ENCODE results near the gene SPACA4. TPM values are rescaled to one million over a fixed set of nuclear protein-coding genes. Genes with fewer than 3 reads are reported as not detected.
A peak's percentile ranks its signal among the peaks of the same experiment; 100 is the strongest.

SPACA4 gene
- total and polyA plus RNA-seq, 10 of the 15 experiments (the other 5 are each of a cell fraction or from before 2014, with no cell fraction given), result not detected

GRCh38 chr19:48618916-48619691 is 12.6 kb downstream of the SPACA4 start, which contains the start of the genes RPL18 and SPHK2 (continued):
- peak; percentile 73 for TF ChIP-seq SIX5 (IDR thresholded peaks at IDR 0.05; ENCODE audit: low read depth, low read length, severe bottlenecking)
- TF ChIP-seq CTCF (IDR thresholded peaks at IDR 0.05 in 2 of 3, conservative IDR thresholded peaks at IDR 0.05 in 1 of 3; ENCODE audit: control insufficient read depth in 2 of 3, extremely low read depth in 1 of 3, insufficient read depth in 1 of 3, low read depth in 3 of 3, low read length in 3 of 3), result no peak; a peak in 1 of 6 replicates
- TF ChIP-seq HDAC6 (IDR thresholded peaks at IDR 0.05; ENCODE audit: unreplicated experiment), result peak; percentile 75
- peak; percentile 46; the same call in 1 of the 2 replicates for TF ChIP-seq SPI1 (IDR thresholded peaks at IDR 0.05; ENCODE audit: borderline replicate concordance, insufficient read depth, low read depth, low read length)
- 0 out of 2 replicates have a peak, but pooled peaks have one; percentile 73 for TF ChIP-seq ASH2L (IDR thresholded peaks at IDR 0.05; ENCODE audit: borderline replicate concordance, low read depth)
- no peak for TF ChIP-seq DPF2 (IDR thresholded peaks at IDR 0.05)
- peak; percentile 83 for TF ChIP-seq ZNF24 (IDR thresholded peaks at IDR 0.05)
- peak; percentile 99 for TF ChIP-seq PML (IDR thresholded peaks at IDR 0.05; ENCODE audit: low read length)
- TF ChIP-seq SKIL (IDR thresholded peaks at IDR 0.05; ENCODE audit: low read depth, poor library complexity, severe bottlenecking), result no peak
- TF ChIP-seq RUNX3 (IDR thresholded peaks at IDR 0.05; ENCODE audit: low read length), result peak; percentile 93
- TF ChIP-seq, protein P1, sequence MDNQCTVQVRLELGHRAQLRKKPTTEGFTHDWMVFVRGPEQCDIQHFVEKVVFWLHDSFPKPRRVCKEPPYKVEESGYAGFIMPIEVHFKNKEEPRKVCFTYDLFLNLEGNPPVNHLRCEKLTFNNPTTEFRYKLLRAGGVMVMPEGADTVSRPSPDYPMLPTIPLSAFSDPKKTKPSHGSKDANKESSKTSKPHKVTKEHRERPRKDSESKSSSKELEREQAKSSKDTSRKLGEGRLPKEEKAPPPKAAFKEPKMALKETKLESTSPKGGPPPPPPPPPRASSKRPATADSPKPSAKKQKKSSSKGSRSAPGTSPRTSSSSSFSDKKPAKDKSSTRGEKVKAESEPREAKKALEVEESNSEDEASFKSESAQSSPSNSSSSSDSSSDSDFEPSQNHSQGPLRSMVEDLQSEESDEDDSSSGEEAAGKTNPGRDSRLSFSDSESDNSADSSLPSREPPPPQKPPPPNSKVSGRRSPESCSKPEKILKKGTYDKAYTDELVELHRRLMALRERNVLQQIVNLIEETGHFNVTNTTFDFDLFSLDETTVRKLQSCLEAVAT (IDR thresholded peaks at IDR 0.05), result peak; percentile 85
- TF ChIP-seq, protein P2, sequence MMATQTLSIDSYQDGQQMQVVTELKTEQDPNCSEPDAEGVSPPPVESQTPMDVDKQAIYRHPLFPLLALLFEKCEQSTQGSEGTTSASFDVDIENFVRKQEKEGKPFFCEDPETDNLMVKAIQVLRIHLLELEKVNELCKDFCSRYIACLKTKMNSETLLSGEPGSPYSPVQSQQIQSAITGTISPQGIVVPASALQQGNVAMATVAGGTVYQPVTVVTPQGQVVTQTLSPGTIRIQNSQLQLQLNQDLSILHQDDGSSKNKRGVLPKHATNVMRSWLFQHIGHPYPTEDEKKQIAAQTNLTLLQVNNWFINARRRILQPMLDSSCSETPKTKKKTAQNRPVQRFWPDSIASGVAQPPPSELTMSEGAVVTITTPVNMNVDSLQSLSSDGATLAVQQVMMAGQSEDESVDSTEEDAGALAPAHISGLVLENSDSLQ (IDR thresholded peaks at IDR 0.05), result peak; percentile 82
- TF ChIP-seq PBX3 (IDR thresholded peaks at IDR 0.05; ENCODE audit: insufficient replicate concordance, low read depth, low read length), result no peak
- no peak for TF ChIP-seq RAD21 (IDR thresholded peaks at IDR 0.05; ENCODE audit: insufficient read depth, low read depth, low read length)
- TF ChIP-seq RB1 (IDR thresholded peaks at IDR 0.05; ENCODE audit: borderline replicate concordance), result 0 out of 2 replicates have a peak, but pooled peaks have one; percentile 34
- TF ChIP-seq SP1 (IDR thresholded peaks at IDR 0.05; ENCODE audit: low read depth, low read length), result peak; percentile 76
- TF ChIP-seq RELA (IDR thresholded peaks at IDR 0.05; ENCODE audit: borderline replicate concordance, partially characterized antibody), result peak; percentile 73
- TF ChIP-seq WRNIP1 (IDR thresholded peaks at IDR 0.05; ENCODE audit: borderline replicate concordance, low read depth, low read length), result no peak
- TF ChIP-seq MEF2B (IDR thresholded peaks at IDR 0.05; ENCODE audit: partially characterized antibody, poor library complexity, severe bottlenecking), result no peak
- TF ChIP-seq POU2F2 (IDR thresholded peaks at IDR 0.05; ENCODE audit: borderline replicate concordance, low read depth, low read length), result peak; percentile 90
- TF ChIP-seq TCF7 (IDR thresholded peaks at IDR 0.05; ENCODE audit: borderline replicate concordance), result peak; percentile 22; the same call in 1 of the 2 replicates
- peak; percentile 93 for TF ChIP-seq GABPA (IDR thresholded peaks at IDR 0.05; ENCODE audit: low read depth)

Measured in GM12878 (cell line).